KBM-7 (cell line): ENCODE results near the gene AADACL4.

ENCODE experiments used
- DNase-seq: peaks from one replicate; pipeline ENCODE4 v3.0.0-alpha.2; 2015
- in situ Hi-C: fragments of 300-500 bp; cut with MboI; formaldehyde crosslinking; loops from 2 replicates; pipeline ENCODE4 v1.14.3; 2020; ENCODE audit warnings: low sequenced_read_pairs, low pct_unique_long_range_greater_than_20kb, mixed read lengths

AADACL4 gene

GRCh38 chr1:12643785-12644184 is at the start of gene AADACL4:
Gene AADACL4 (plus strand): TSS chr1:12644085. CDS start chr1:12644547, 462 bp downstream.
- in situ Hi-C loops = no loop called here
- no peak for DNase-seq

- no peak for DNase-seq
- in situ Hi-C loops = no loop called here
These were observed 49.4 kb upstream of the AADACL4 start for GRCh38 chr1:12594490-12594889.

- DNase-seq = no peak
- in situ Hi-C loops = no loop called here
These were observed 48.7 kb upstream of the AADACL4 start for GRCh38 chr1:12594966-12595756.

- DNase-seq = no peak
- in situ Hi-C loops = no loop called here
These were observed 48.2 kb upstream of the AADACL4 start for GRCh38 chr1:12595757-12596006.

- in situ Hi-C loops = no loop called here
- no peak for DNase-seq
These were observed 47.7 kb upstream of the AADACL4 start for GRCh38 chr1:12596007-12596821.

- DNase-seq = no peak
- in situ Hi-C loops = no loop called here
These were observed 46.1 kb upstream of the AADACL4 start for GRCh38 chr1:12597792-12598191.

- DNase-seq = no peak
- in situ Hi-C loops = no loop called here
These were observed 44.9 kb upstream of the AADACL4 start for GRCh38 chr1:12598974-12599373.

GRCh38 chr1:12599657-12600056 is 44.2 kb upstream of the AADACL4 start:
- in situ Hi-C loops = loop anchor here (25.0 kb wide), 1 partner anchor 287 kb away; no protein-coding TSS in a partner anchor
- DNase-seq = no peak

GRCh38 chr1:12600335-12600734 is 43.5 kb upstream of the AADACL4 start:
- DNase-seq = no peak
- in situ Hi-C loops = loop anchor here (25.0 kb wide), 1 partner anchor 288 kb away; no protein-coding TSS in a partner anchor

GRCh38 chr1:12600880-12601633 is 42.8 kb upstream of the AADACL4 start:
- in situ Hi-C loops = loop anchor here (25.0 kb wide), 1 partner anchor 289 kb away; no protein-coding TSS in a partner anchor
- peak; percentile 55 for DNase-seq

- peak; percentile 43 for DNase-seq
These were observed 41.9 kb upstream of the AADACL4 start for GRCh38 chr1:12601700-12602658.

GRCh38 chr1:12602659-12603024 is 41.2 kb upstream of the AADACL4 start:
- DNase-seq = no peak
- in situ Hi-C loops = loop anchor here (25.0 kb wide), 1 partner anchor 290 kb away; no protein-coding TSS in a partner anchor

More at GRCh38 chr1:12601700-12602658, 41.9 kb upstream of the AADACL4 start:
- in situ Hi-C loops = loop anchor here (25.0 kb wide), 1 partner anchor 290 kb away; no protein-coding TSS in a partner anchor

GRCh38 chr1:12603224-12603623 is 40.7 kb upstream of the AADACL4 start:
- in situ Hi-C loops = loop anchor here (25.0 kb wide), 1 partner anchor 291 kb away; no protein-coding TSS in a partner anchor
- no peak for DNase-seq

GRCh38 chr1:12604114-12604874 is 39.6 kb upstream of the AADACL4 start:
- in situ Hi-C loops = loop anchor here (25.0 kb wide), 1 partner anchor 292 kb away; no protein-coding TSS in a partner anchor
- DNase-seq = peak; percentile 70

GRCh38 chr1:12604986-12605385 is 38.9 kb upstream of the AADACL4 start:
- DNase-seq = no peak
- in situ Hi-C loops = loop anchor here (25.0 kb wide), 1 partner anchor 293 kb away; no protein-coding TSS in a partner anchor

GRCh38 chr1:12607263-12607662 is 36.6 kb upstream of the AADACL4 start:
- in situ Hi-C loops = loop anchor here (25.0 kb wide), 1 partner anchor 295 kb away; no protein-coding TSS in a partner anchor
- DNase-seq = peak; percentile 38

GRCh38 chr1:12608311-12608957 is 35.5 kb upstream of the AADACL4 start:
- no peak for DNase-seq
- in situ Hi-C loops = loop anchor here (25.0 kb wide), 1 partner anchor 296 kb away; no protein-coding TSS in a partner anchor
